A549 (cell line): ENCODE results near the gene BMI1.

Experiments
- CTCF ChIP-seq: fragments of >200 bp; sonication (Bioruptor Twin); formaldehyde crosslinking; IDR thresholded peaks from 3 replicates; pipeline ENCODE4 v1.5.1; 2016
- RNF2 ChIP-seq: fragments of 200-600 bp; sonication (generic); IDR thresholded peaks from 2 replicates; pipeline ENCODE4 v1.6.1; 2016; ENCODE audit warnings: low read depth, mild to moderate bottlenecking, antibody characterized with exemption, moderate library complexity, borderline replicate concordance

- TF ChIP-seq CTCF (no peak), RNF2 (0 out of 2 replicates have a peak, but pooled peaks have one; percentile 64)
These were observed 4.0 kb downstream of the BMI1 start for GRCh38 chr10:22324893-22325271.
